Muscle layer of colon (tissue), 2 donors: ENCODE measurements around the gene ARMH3.

ENCODE experiments used
- H3K27ac ChIP-seq: one replicate; pipeline ENCODE4 v1.7.0; 2013; ENCODE audit warnings: low read depth, mild to moderate bottlenecking, low read length, moderate library complexity
- H3K27me3 ChIP-seq, 2 donors: one replicate each; pipeline ENCODE4 v1.7.0; 2013; ENCODE audit warnings: low read length in 2 of 2, mild to moderate bottlenecking in 2 of 2; ENCODE audit not compliant: insufficient read depth in 2 of 2, control insufficient read depth in 1 of 2
- H3K36me3 ChIP-seq: one replicate; pipeline ENCODE4 v1.7.0; 2013; ENCODE audit warnings: mild to moderate bottlenecking, low read length; ENCODE audit not compliant: insufficient read depth
- H3K4me1 ChIP-seq: one replicate; pipeline ENCODE4 v1.7.0; 2013; ENCODE audit warnings: mild to moderate bottlenecking, low read length; ENCODE audit not compliant: insufficient read depth
- H3K4me3 ChIP-seq, 2 donors: one replicate each; pipeline ENCODE4 v1.7.0; 2013; ENCODE audit warnings: low read length in 2 of 2, low read depth in 1 of 2, mild to moderate bottlenecking in 1 of 2, moderate library complexity in 1 of 2
- H3K9ac ChIP-seq: one replicate; pipeline ENCODE4 v1.7.0; 2013; ENCODE audit warnings: low read length
- H3K9me3 ChIP-seq: one replicate; pipeline ENCODE4 v1.7.0; 2013; ENCODE audit warnings: mild to moderate bottlenecking, low read length
- donor health status: abdominal sarcoma.
- donor health status: Adenocarcinoma of cecum.

The ARMH3 gene, protein sequence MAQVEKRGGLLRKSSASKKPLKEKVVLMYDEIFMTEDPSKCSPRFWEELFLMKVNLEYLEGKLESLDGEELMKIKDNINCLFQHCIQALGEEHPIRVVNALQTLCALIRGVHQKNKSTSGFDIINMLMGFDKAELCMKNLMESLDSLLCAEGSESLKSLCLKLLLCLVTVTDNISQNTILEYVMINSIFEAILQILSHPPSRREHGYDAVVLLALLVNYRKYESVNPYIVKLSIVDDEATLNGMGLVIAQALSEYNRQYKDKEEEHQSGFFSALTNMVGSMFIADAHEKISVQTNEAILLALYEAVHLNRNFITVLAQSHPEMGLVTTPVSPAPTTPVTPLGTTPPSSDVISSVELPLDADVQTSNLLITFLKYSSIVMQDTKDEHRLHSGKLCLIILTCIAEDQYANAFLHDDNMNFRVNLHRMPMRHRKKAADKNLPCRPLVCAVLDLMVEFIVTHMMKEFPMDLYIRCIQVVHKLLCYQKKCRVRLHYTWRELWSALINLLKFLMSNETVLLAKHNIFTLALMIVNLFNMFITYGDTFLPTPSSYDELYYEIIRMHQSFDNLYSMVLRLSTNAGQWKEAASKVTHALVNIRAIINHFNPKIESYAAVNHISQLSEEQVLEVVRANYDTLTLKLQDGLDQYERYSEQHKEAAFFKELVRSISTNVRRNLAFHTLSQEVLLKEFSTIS

DNA sequence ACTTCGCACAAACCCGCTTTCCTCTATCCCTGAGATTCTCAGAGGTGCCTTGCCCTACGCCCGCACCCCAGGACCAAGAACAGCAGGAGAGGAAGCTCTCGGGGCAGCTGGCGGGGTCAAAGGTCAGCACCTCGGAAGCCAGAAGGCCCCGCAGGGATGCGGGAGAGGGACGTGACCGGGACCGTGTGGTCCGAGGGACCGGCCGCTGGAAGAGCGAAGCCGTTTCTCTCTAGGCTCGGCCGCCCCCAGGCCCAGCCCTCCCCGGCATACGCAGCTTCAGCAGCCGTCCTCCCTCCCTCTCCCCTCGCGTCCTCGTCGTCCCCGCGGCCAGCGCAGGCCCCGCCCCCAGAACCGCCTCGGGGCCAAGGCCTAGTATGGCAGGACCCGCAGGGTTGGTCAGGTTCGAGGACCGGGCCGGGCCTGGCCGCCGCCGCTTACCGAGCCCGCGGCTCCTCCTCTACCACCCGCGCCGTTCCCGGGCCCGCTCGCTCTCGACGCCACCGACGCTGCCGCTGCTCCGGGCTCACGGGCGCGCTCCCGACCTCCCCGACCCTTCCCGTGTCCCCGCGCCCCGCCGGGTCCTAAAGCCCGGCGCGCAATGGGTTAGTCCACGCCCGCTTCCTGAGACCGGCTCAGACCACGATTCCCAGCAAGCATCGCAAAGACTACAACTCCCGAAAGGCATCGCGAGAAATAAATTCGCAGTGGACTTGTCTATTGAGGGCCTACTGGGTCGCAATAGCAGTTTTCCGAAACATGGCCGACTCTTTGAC is at the start of gene ARMH3:
Gene ARMH3 (minus strand): TSS at position 527 of the 773 bp plus-strand sequence. CDS start 16,059 bp downstream, outside the sequence.
- Histone ChIP-seq H3K9me3 (no peaks in the 10 kb centered on the region), H3K4me3 (peak within 1 kb of the TSS; percentile 43 to 95), H3K27me3 (no peaks in the 10 kb centered on the region), H3K4me1 (peaks cover 16% of the 10 kb centered on the region), H3K36me3 (no peaks in the 10 kb centered on the region), H3K9ac (peak within 1 kb of the TSS; percentile 86), H3K27ac (peak within 1 kb of the TSS; percentile 82)

DNA sequence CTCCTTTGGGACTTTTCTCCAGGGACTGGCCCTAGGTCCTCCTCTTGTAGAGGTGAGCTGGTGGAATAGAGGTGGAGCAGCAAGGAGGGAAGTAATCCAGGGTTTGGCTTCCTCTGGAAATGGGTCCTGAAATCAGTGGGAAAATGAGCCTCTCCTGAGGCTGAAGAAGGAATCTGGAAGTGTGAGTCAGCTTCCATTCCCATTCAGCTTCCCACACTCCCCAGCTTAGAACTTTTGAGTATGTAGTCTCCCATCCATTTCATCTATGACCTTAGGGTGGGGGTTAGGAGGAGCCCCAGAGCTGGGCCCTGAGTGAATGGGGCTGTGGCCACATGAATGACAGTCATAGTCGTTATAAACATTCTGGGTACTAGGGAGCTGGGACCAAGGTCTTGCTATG is 46.4 kb upstream of the ARMH3 start:
- Histone ChIP-seq H3K27me3 (no peaks in the 10 kb centered on the region), H3K9ac (no peak overlapping the region), H3K4me3 (no peak overlapping the region), H3K9me3 (no peaks in the 10 kb centered on the region), H3K36me3 (peaks cover 3% of the 10 kb centered on the region), H3K27ac (no peak overlapping the region), H3K4me1 (no peaks in the 10 kb centered on the region)

DNA sequence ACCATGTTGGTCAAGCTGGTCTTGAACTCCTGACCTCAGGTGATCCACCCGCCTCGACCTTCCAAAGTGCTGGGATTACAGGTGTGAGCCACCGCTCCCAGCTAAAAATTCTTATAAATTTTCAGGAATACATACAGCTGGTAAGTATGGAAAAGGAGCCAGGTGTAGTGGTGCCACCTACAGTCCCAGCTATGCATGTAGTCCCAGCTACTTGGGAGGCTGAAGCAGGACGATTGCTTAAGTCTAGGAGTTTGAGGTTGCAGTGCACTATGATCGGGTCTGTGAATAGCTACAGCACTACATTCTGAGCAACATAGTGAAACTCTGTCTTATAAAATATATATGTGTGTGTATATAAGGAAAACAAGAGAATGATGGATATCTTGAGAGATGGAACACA is 45.2 kb upstream of the ARMH3 start:
- Histone ChIP-seq H3K9me3 (no peaks in the 10 kb centered on the region), H3K9ac (no peak overlapping the region), H3K27ac (no peak overlapping the region), H3K27me3 (no peaks in the 10 kb centered on the region), H3K36me3 (peaks cover 3% of the 10 kb centered on the region), H3K4me3 (no peak overlapping the region), H3K4me1 (no peaks in the 10 kb centered on the region)

GRCh38 chr10:102096449-102096848 is 40.5 kb upstream of the ARMH3 start:
- Histone ChIP-seq H3K9me3 (no peaks in the 10 kb centered on the region), H3K27me3 (no peaks in the 10 kb centered on the region), H3K27ac (no peak overlapping the region)

DNA sequence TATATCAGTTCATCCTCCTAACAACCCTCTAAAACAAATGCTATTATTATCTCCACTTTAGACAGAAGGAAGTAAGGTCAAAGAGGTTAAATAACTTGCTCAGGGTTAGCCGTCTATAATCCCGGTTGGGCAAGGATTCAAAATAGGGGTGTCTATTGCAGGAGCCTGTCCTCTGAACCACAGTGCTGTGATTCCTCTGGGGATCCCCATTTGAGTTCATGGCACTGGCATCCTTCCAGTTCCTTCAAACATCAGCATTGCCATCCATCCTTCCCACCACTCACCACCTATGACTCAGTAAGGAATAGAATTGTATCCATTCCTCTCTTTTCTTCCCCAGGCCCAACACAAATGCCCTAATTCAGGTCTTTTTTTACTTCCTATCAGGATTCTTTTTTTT is 34.8 kb upstream of the ARMH3 start:
- no peaks in the 10 kb centered on the region for H3K4me1 ChIP-seq
- no peaks in the 10 kb centered on the region for H3K36me3 ChIP-seq
- H3K27me3 ChIP-seq = no peaks in the 10 kb centered on the region
- H3K4me3 ChIP-seq = no peak overlapping the region
- H3K27ac ChIP-seq = no peak overlapping the region
- H3K9ac ChIP-seq = no peak overlapping the region
- H3K9me3 ChIP-seq = no peaks in the 10 kb centered on the region

More at GRCh38 chr10:102096449-102096848, 40.5 kb upstream of the ARMH3 start:
- Histone ChIP-seq H3K36me3 (peaks cover 3% of the 10 kb centered on the region), H3K4me3 (no peak overlapping the region), H3K9ac (no peak overlapping the region), H3K4me1 (no peaks in the 10 kb centered on the region)

DNA sequence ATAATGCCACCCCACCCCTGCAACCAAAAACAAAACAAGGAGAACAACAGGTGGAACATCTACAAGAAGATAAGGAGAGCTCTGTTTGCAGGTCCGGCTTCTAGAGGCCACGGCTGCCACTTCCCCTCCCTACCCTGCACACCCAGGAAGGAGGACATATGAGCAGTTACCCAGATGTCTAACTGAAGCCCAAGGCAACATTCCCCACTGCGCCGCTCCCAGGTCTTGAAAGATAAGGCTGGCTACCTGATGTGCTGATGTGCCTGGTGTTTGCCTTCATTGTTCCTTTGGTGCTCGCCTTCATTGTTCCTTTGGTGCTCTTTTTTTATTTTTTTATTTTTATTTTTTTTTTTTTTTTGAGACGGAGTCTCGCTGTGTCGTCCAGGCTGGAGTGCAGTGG is 30.2 kb upstream of the ARMH3 start:
- Histone ChIP-seq H3K4me3 (no peak overlapping the region), H3K36me3 (no peaks in the 10 kb centered on the region), H3K9me3 (no peaks in the 10 kb centered on the region), H3K27ac (no peak overlapping the region), H3K27me3 (no peaks in the 10 kb centered on the region), H3K4me1 (no peaks in the 10 kb centered on the region), H3K9ac (no peak overlapping the region)

DNA sequence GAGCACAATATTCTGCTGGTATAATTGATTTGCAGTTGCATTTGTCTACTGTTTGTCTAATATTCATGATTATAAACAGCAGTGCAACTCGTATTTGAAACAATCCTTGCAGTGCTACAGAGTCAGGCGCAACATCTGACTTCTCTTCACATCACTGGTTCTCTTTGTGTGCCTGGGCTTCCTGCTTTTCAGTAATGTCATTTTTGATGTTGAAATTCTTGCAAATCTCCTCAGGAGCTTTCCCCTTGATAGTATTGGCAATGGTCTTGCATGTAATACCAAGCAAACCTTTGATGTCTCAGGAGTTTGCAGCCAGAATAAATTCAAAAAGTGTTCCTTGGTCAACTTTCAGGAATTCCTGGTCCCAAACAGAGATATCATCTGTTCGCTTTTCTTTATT is 29.4 kb upstream of the ARMH3 start:
- Histone ChIP-seq H3K9me3 (no peaks in the 10 kb centered on the region), H3K36me3 (no peaks in the 10 kb centered on the region), H3K27me3 (no peaks in the 10 kb centered on the region), H3K27ac (no peak overlapping the region), H3K4me3 (no peak overlapping the region), H3K9ac (no peak overlapping the region), H3K4me1 (no peaks in the 10 kb centered on the region)

GRCh38 chr10:102083541-102083940 is 27.6 kb upstream of the ARMH3 start:
- Histone ChIP-seq H3K36me3 (no peaks in the 10 kb centered on the region), H3K27ac (no peak overlapping the region), H3K27me3 (no peaks in the 10 kb centered on the region), H3K9me3 (no peaks in the 10 kb centered on the region), H3K9ac (no peak overlapping the region), H3K4me1 (no peaks in the 10 kb centered on the region), H3K4me3 (no peak overlapping the region)

DNA sequence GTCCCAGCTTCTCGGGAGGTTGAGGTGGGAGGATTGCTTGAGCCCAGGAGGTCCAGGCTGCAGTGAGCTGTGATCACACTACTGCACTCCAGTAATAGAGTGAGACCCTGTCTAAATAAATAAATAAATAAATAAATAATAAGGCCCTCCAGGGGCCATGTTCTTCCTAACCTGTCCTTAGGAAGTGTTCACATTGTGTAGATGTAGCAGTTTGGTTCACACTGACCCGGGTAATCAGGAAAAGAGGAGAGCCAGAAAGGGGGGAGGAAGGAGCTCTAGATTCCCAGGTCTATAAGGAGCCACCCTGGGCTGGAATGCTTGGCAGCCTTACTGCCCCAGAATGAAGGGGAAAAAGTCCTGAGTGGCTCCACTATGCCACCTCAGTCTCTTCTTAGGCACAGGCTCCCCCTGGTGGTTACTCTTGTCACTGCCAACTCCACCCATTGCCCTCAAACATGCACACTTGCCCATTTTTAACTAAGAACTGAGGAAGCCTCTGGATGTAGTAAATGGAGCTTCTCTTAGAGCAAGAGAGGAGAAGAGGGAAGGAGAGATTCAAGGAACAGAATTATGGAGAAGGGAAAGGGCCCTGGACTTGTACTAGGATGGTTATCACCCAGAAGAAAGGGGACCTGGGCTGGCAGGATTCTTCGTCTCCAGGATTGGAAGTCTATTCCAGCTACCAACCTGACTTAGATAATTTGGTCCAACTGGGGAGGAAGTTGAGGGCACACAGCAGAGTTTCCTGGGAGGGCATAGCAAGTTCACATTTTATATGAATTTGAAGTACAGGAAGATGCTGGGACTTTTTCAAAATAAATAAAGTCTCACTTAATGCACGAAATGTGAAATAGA is 16.9 kb upstream of the ARMH3 start:
- Histone ChIP-seq H3K27ac (no peak overlapping the region), H3K9ac (no peak overlapping the region)

GRCh38 chr10:102069071-102069470 is 13.1 kb upstream of the ARMH3 start:
- Histone ChIP-seq H3K9me3 (no peaks in the 10 kb centered on the region), H3K36me3 (peaks cover 23% of the 10 kb centered on the region), H3K27me3 (no peaks in the 10 kb centered on the region), H3K4me1 (peaks cover 43% of the 10 kb centered on the region), H3K9ac (no peak overlapping the region), H3K4me3 (no peak overlapping the region), H3K27ac (no peak overlapping the region)

More for the DNA sequence above, 16.9 kb upstream of the ARMH3 start:
- Histone ChIP-seq H3K36me3 (peaks cover 14% of the 10 kb centered on the region), H3K4me3 (no peak overlapping the region), H3K9me3 (no peaks in the 10 kb centered on the region), H3K27me3 (no peaks in the 10 kb centered on the region), H3K4me1 (peaks cover 23% of the 10 kb centered on the region)
